Measurements from ENCODE around the gene NUP210L. TPM values are rescaled to one million over a fixed set of nuclear protein-coding genes. Genes with fewer than 3 reads are reported as not detected.

NUP210L gene
- total RNA-seq, 4 donors from 2014 or later, result 0.13 to 0.38 (median 0.22) TPM; not detected in 1

DNA sequence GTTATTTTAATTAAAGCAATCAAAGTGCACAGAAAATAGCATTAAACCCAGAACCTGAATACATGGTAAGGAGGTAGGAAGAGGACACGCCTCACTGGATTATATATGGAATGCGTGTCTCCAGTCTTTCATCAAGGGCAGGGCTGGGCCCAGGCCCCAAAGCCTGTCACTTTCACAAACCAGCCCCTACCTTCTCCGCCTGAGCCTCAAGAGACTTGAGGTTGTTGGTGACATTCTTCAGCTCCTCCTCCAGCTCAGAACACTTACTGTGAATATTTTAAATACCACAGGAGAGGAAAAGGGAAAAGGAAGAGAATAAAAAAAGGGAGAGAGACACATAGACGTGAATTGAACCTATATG, 16.3 kb upstream of the NUP210L start:
- intact Hi-C loops (cut with DNase I), result no loop called here
- TF ChIP-seq CTCF (IDR thresholded peaks at IDR 0.05) (no peak), POLR2A (IDR thresholded peaks at IDR 0.05) (no peak)
- H3K36me3 ChIP-seq, result peaks cover 75 to 82% of the 10 kb centered on the region in 2 donors
- DNase-seq, result no peak
- WGBS, 2 donors, result 90 to 94% methylated on average over 4 of the region's 4 CpGs
- no peak overlapping the region for H3K27ac ChIP-seq
- no peaks in the 10 kb centered on the region for H3K27me3 ChIP-seq
- no peak overlapping the region for H3K4me3 ChIP-seq (replicated peaks in 1 of 3)
- H3K9me3 ChIP-seq, result no peaks in the 10 kb centered on the region
- peaks cover 4 to 8% of the 10 kb centered on the region in 2 donors for H3K4me1 ChIP-seq

GRCh38 chr1:154170547-154171222, 15.8 kb upstream of the NUP210L start:
- Histone ChIP-seq H3K4me3 (replicated peaks in 1 of 3) (no peak overlapping the region), H3K36me3 (peaks cover 80 to 87% of the 10 kb centered on the region in 2 donors), H3K27ac (no peak overlapping the region), H3K9me3 (no peaks in the 10 kb centered on the region), H3K27me3 (no peaks in the 10 kb centered on the region), H3K4me1 (peaks cover 0 to 3% of the 10 kb centered on the region in 2 donors)
- intact Hi-C loops (cut with DNase I), result no loop called here
- TF ChIP-seq POLR2A (IDR thresholded peaks at IDR 0.05), result no peak
- TF ChIP-seq CTCF (IDR thresholded peaks at IDR 0.05), result no peak
- no peak for DNase-seq

DNA sequence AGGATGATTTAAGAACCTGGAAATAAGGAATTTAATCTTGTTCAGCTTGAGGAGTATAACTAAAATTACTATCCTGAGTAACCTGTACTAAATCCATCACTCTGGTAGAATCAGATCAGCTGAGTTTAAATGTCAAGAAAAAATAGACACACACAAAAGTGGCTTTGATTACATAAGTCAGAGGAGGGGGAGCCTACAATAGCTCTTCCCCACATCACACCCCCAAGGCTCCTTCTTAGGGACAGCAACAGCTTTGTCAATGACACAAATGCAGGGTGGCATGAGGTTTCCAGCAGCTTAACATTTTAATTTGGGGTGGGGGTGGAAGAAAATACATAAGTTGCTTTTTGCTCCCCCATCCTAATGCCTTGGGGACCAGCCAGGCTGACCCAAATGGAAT, 12.6 kb upstream of the NUP210L start:
- no peak overlapping the region for H3K4me3 ChIP-seq (replicated peaks in 1 of 3)
- peaks cover 0 to 7% of the 10 kb centered on the region in 2 donors for H3K4me1 ChIP-seq
- no peak overlapping the region for H3K27ac ChIP-seq
- H3K27me3 ChIP-seq, result no peaks in the 10 kb centered on the region
- intact Hi-C loops (cut with DNase I), result no loop called here
- H3K9me3 ChIP-seq, result no peaks in the 10 kb centered on the region
- no peak for TF ChIP-seq CTCF (IDR thresholded peaks at IDR 0.05)
- no peak for TF ChIP-seq POLR2A (IDR thresholded peaks at IDR 0.05)
- peaks cover 66 to 68% of the 10 kb centered on the region in 2 donors for H3K36me3 ChIP-seq
- DNase-seq, result no peak

- intact Hi-C loops (cut with DNase I), result no loop called here
- peaks cover 0 to 7% of the 10 kb centered on the region in 2 donors for H3K4me1 ChIP-seq
- no peaks in the 10 kb centered on the region for H3K27me3 ChIP-seq
- no peak for DNase-seq
- peaks cover 54 to 55% of the 10 kb centered on the region in 2 donors for H3K36me3 ChIP-seq
- H3K9me3 ChIP-seq, result no peaks in the 10 kb centered on the region
- 92 to 94% methylated on average over 1 of the region's 1 CpG for WGBS, 2 donors
- H3K4me3 ChIP-seq (replicated peaks in 1 of 3), result no peak overlapping the region
- H3K27ac ChIP-seq, result no peak overlapping the region
- TF ChIP-seq POLR2A (IDR thresholded peaks at IDR 0.05) (no peak), CTCF (IDR thresholded peaks at IDR 0.05) (no peak)
These were observed 11.3 kb upstream of the NUP210L start for GRCh38 chr1:154166207-154166606.

DNA sequence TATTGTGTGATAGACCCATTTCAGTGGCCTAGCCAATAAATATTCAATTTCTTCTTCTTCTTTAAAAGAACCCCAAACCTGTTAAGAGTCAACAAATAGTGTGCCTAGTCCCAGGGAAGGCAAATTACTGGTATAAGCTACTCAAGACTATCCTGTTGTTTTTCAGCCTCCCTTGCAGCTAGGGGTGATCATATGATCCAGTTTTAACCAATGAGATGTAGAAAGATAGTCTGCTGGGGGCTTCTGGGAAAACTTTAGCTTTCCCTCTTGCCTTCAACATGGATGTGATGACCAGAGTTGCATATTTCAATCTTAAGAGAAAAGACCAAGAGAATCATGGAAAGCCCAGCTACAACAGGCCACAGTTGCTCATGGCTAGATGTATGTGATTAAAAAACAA, 4.7 kb upstream of the NUP210L start:
- no peak overlapping the region for H3K27ac ChIP-seq
- no peaks in the 10 kb centered on the region for H3K27me3 ChIP-seq
- H3K4me3 ChIP-seq (replicated peaks in 1 of 3), result no peak overlapping the region
- H3K4me1 ChIP-seq, result peaks cover 14 to 16% of the 10 kb centered on the region in 2 donors
- no peak for DNase-seq
- H3K36me3 ChIP-seq, result peaks cover 18 to 22% of the 10 kb centered on the region in 2 donors
- intact Hi-C loops (cut with DNase I), result no loop called here
- H3K9me3 ChIP-seq, result no peaks in the 10 kb centered on the region
- TF ChIP-seq POLR2A (IDR thresholded peaks at IDR 0.05) (no peak), CTCF (IDR thresholded peaks at IDR 0.05) (no peak)

Measured in thyroid gland (tissue), 4 donors.